Endothelial cell of umbilical vein (primary cell): ENCODE data around the gene ACYP2. TPM values are rescaled to one million over a fixed set of nuclear protein-coding genes. Genes with fewer than 3 reads are reported as not detected.

Experiments used
- BruUV-seq: library from RNA; stranded (reverse); fragments of 400-500 nt; replicated peaks from 2 replicates; lab custom pipeline; 2021; lab: Mats Ljungman, UMichigan
- CTCF ChIA-PET: fragments of 300-600, 350-600 bp; sonication (Branson Sonifier 250); formaldehyde crosslinking; loops from one replicate; lab custom pipeline; 2021; ENCODE audit warnings: antibody characterized with exemption, inconsistent platforms; lab: Charles Lee
- POLR2A ChIA-PET: fragments of 300-600, 350-600 bp; sonication (Branson Sonifier 250); formaldehyde crosslinking; loops from one replicate; lab custom pipeline; 2021; ENCODE audit warnings: antibody characterized with exemption, inconsistent platforms; lab: Charles Lee
- DNase-seq: peaks from one replicate; pipeline ENCODE4 v3.0.0-alpha.2; 2011; ENCODE audit warnings: low read depth, low spot score
- FAIRE-seq: peaks from 2 replicates; lab custom pipeline; 2011; peaks lifted over from hg19 to GRCh38; lab: Jason Lieb, UNC
- H2AFZ ChIP-seq: 2 replicates; pipeline ENCODE4 v1.6.0; 2012; ENCODE audit warnings: low read depth, low read length, control low read depth, inconsistent platforms
- H3K27ac ChIP-seq: 2 replicates; pipeline ENCODE4 v1.5.1; 2011; ENCODE audit warnings: low read depth, mild to moderate bottlenecking, control low read depth, low read length, moderate library complexity; ENCODE audit not compliant: insufficient read depth
- H3K27me3 ChIP-seq, 2 experiments: 2 replicates each; pipeline versions ENCODE4 v1.6.0 to v1.6.1; 2011; ENCODE audit warnings: low read length in 2 of 2, mixed read lengths in 1 of 2; ENCODE audit not compliant: control insufficient read depth in 2 of 2, insufficient read depth in 2 of 2
- H3K36me3 ChIP-seq, 2 experiments: 2 replicates in 1 of 2; 3 replicates in 1 of 2; pipeline ENCODE4 v1.5.1; 2011; ENCODE audit warnings: low read length in 2 of 2, mild to moderate bottlenecking in 1 of 2, moderate library complexity in 1 of 2; ENCODE audit not compliant: control insufficient read depth in 2 of 2, insufficient read depth in 2 of 2; ENCODE audit errors: extremely low read depth in 1 of 2
- H3K4me1 ChIP-seq: 3 replicates; pipeline ENCODE4 v1.5.1; 2011; ENCODE audit warnings: mild to moderate bottlenecking, low read length; ENCODE audit not compliant: control insufficient read depth, insufficient read depth; ENCODE audit errors: extremely low read depth
- H3K4me2 ChIP-seq: 2 replicates; pipeline ENCODE4 v1.6.1; 2011; ENCODE audit warnings: low read length, control low read depth, mixed read lengths; ENCODE audit not compliant: insufficient read depth
- H3K4me3 ChIP-seq, 3 experiments: fragments of 200-600 bp in 1 of 3; sonication (generic), shearing (Covaris generic) in 1 of 3; replicated peaks in 1 of 3; 2 replicates each; pipeline ENCODE4 v1.5.1; 2011 to 2016; ENCODE audit warnings: control low read depth in 3 of 3, low read length in 3 of 3, mild to moderate bottlenecking in 2 of 3, inconsistent platforms in 1 of 3, low read depth in 1 of 3, moderate library complexity in 1 of 3; ENCODE audit not compliant: insufficient read depth in 1 of 3
- H3K79me2 ChIP-seq: 2 replicates; pipeline ENCODE4 v1.6.0; 2012; ENCODE audit warnings: low read length, inconsistent platforms; ENCODE audit not compliant: control insufficient read depth, insufficient read depth
- H3K9ac ChIP-seq: replicated peaks from 2 replicates; pipeline ENCODE3; 2011; ENCODE audit warnings: low read length, control low read depth; ENCODE audit not compliant: insufficient read depth; ENCODE audit errors: extremely low read depth
- H3K9me1 ChIP-seq: replicated peaks from 3 replicates; pipeline ENCODE4 v1.6.0; 2011; ENCODE audit warnings: mild to moderate bottlenecking, low read length; ENCODE audit not compliant: control insufficient read depth, insufficient read depth; ENCODE audit errors: extremely low read depth
- H3K9me3 ChIP-seq: replicated peaks from 2 replicates; pipeline ENCODE4 v1.5.1; 2012; ENCODE audit warnings: low read length, inconsistent platforms; ENCODE audit not compliant: control insufficient read depth, insufficient read depth
- H4K20me1 ChIP-seq: replicated peaks from 2 replicates; pipeline ENCODE3; 2011; ENCODE audit warnings: mild to moderate bottlenecking, low read length; ENCODE audit not compliant: control insufficient read depth, insufficient read depth; ENCODE audit errors: extremely low read depth
- CTCF ChIP-seq, 2 donors: IDR thresholded peaks; 1 replicate in 1 of 2; 2 replicates in 1 of 2; pipeline ENCODE4 v1.5.1; 2011; ENCODE audit warnings: low read length in 2 of 2, mild to moderate bottlenecking in 2 of 2, moderate library complexity in 2 of 2, control low read depth in 1 of 2, inconsistent platforms in 1 of 2, low read depth in 1 of 2; ENCODE audit not compliant: insufficient read depth in 1 of 2; ENCODE audit errors: extremely low read depth in 1 of 2
- EZH2 ChIP-seq: IDR thresholded peaks from 2 replicates; pipeline ENCODE4 v1.6.1; 2012; ENCODE audit warnings: borderline replicate concordance, low read depth, mild to moderate bottlenecking, moderate library complexity, low read length, inconsistent platforms; ENCODE audit not compliant: severe bottlenecking
- FOS ChIP-seq: IDR thresholded peaks from 2 replicates; pipeline ENCODE4 v1.6.1; 2011; ENCODE audit warnings: mild to moderate bottlenecking, low read length, moderate library complexity, borderline replicate concordance; ENCODE audit not compliant: insufficient read depth
- GATA2 ChIP-seq: IDR thresholded peaks from 2 replicates; pipeline ENCODE4 v1.7.0; 2011; ENCODE audit warnings: low read depth, mild to moderate bottlenecking, moderate library complexity, mixed read lengths, low read length; ENCODE audit not compliant: insufficient read length, insufficient read depth
- JUN ChIP-seq: IDR thresholded peaks from 2 replicates; pipeline ENCODE4 v1.6.1; 2011; ENCODE audit warnings: borderline replicate concordance, low read depth; ENCODE audit not compliant: insufficient read length, insufficient read depth
- MAX ChIP-seq: IDR thresholded peaks from 2 replicates; pipeline ENCODE4 v1.6.1; 2011; ENCODE audit not compliant: insufficient read depth, insufficient read length
- MYC ChIP-seq: IDR thresholded peaks from one replicate; pipeline ENCODE4 v1.6.1; 2011; ENCODE audit warnings: mild to moderate bottlenecking, low read depth, low read length
- POLR2A ChIP-seq: IDR thresholded peaks from 2 replicates; pipeline ENCODE4 v1.6.1; 2012; ENCODE audit warnings: low read depth, mild to moderate bottlenecking, control low read depth, low read length
- POLR2AphosphoS5 ChIP-seq: IDR thresholded peaks from 2 replicates; pipeline ENCODE4 v1.6.1; 2012; ENCODE audit warnings: low read depth, mild to moderate bottlenecking, control low read depth, low read length, moderate library complexity; ENCODE audit not compliant: insufficient read depth
- dilution Hi-C: fragments of 300-500 bp; cut with MboI; formaldehyde crosslinking; loops from one replicate; pipeline ENCODE4 v1.15.0; 2019; ENCODE audit warnings: low sequenced_read_pairs; ENCODE audit not compliant: extremely low pct_ligation_motif_present
- intact Hi-C: fragments of 100-400 bp; cut with micrococcal nuclease; formaldehyde crosslinking; loops from one replicate; pipeline ENCODE4 v1.10.0; 2022
- polyA plus RNA-seq, 4 experiments: library from polyadenylated mRNA; depleted of rRNA in 3 of 4; stranded (reverse) in 3 of 4; unstranded in 1 of 4; fragments of >200 nt; gene quantifications; 2 replicates each; pipeline versions ENCODE4 v1.2.1 to v1.2.3, GENCODE V29; 2011 to 2012; ENCODE audit warnings: missing spikeins in 1 of 4
- total RNA-seq: library from RNA; stranded (reverse); gene quantifications from 2 replicates; pipeline ENCODE4 v1.2.3, GENCODE V29; 2021

The ACYP2 gene
- total and polyA plus RNA-seq, 2 donors (not counting 3 experiments of a cell fraction or from before 2014, with no cell fraction given) = 3.9 to 7.9 TPM

GRCh38 chr2:54259413-54260240 lies 144.2 kb downstream of the ACYP2 start:
- Histone ChIP-seq H3K9me3 (no peaks in the 10 kb centered on the region), H3K79me2 (no peaks in the 10 kb centered on the region), H3K9me1 (no peaks in the 10 kb centered on the region), H3K4me3 (no peak overlapping the region), H3K4me2 (no peak overlapping the region), H2AFZ (no peak overlapping the region), H3K27me3 (peaks cover 0 to 3% of the 10 kb centered on the region in 2 experiments), H3K9ac (no peak overlapping the region), H4K20me1 (no peaks in the 10 kb centered on the region), H3K4me1 (no peaks in the 10 kb centered on the region), H3K27ac (no peak overlapping the region), H3K36me3 (no peaks in the 10 kb centered on the region)
- FAIRE-seq (no peak), DNase-seq (no peak)
- TF ChIP-seq EZH2 (no peak), JUN (no peak), MAX (no peak), FOS (no peak), MYC (no peak), POLR2AphosphoS5 (no peak), CTCF (IDR thresholded peaks at IDR 0.05; ENCODE audit: extremely low read depth in 1 of 2, insufficient read depth in 1 of 2, low read depth in 1 of 2, low read length in 2 of 2) (no peak), POLR2A (no peak), GATA2 (no peak)
- dilution Hi-C loops (no loop called here), intact Hi-C loops (no loop called here)
- BruUV-seq = no TSS peak
- CTCF ChIA-PET = interaction anchor here (1.7 to 1.8 kb wide), 2 partner anchors 20 to 33 kb away, joined by 4 to 5 read pairs; no protein-coding TSS in a partner anchor
- POLR2A ChIA-PET = no interaction called here
